GM23338 (cell line): ENCODE data around the gene CGB3. TPM values are rescaled to one million over a fixed set of nuclear protein-coding genes. Genes with fewer than 3 reads are reported as not detected.

Source experiments
- ATAC-seq: fragments of 200-7000 bp; cut with Tn5 transposase; 3 replicates; pipeline ENCODE4 v1.9.1; 2020
- DNase-seq: peaks from one replicate; pipeline ENCODE4 v3.0.0-alpha.2; 2015; ENCODE audit warnings: low spot score
- H2AFZ ChIP-seq: fragments of 200-600 bp; sonication (generic); 2 replicates; pipeline ENCODE4 v1.8.0; 2016; ENCODE audit warnings: antibody characterized with exemption, mild to moderate bottlenecking, moderate library complexity
- H3F3A ChIP-seq: fragments of 200-600 bp; sonication (generic); replicated peaks from 2 replicates; pipeline ENCODE4 v1.8.0; 2017; ENCODE audit warnings: antibody characterized with exemption, mixed run types, low read depth
- H3K27ac ChIP-seq: fragments of 200-600 bp; sonication (generic); 2 replicates; pipeline ENCODE4 v1.6.1; 2016; ENCODE audit warnings: low read depth
- H3K27me3 ChIP-seq: fragments of 200-600 bp; sonication (generic); 2 replicates; pipeline ENCODE4 v1.8.0; 2016; ENCODE audit warnings: mild to moderate bottlenecking, mixed run types, moderate library complexity; ENCODE audit not compliant: insufficient read depth
- H3K36me3 ChIP-seq: fragments of 200-600 bp; sonication (generic); 2 replicates; pipeline ENCODE4 v1.8.0; 2016; ENCODE audit warnings: mild to moderate bottlenecking; ENCODE audit not compliant: insufficient read depth
- H3K4me1 ChIP-seq: fragments of 200-600 bp; sonication (generic); 2 replicates; pipeline ENCODE4 v1.8.0; 2016; ENCODE audit warnings: mild to moderate bottlenecking, moderate library complexity; ENCODE audit not compliant: insufficient read depth
- H3K4me2 ChIP-seq: fragments of 200-600 bp; sonication (generic); 2 replicates; pipeline ENCODE4 v1.7.1; 2017; ENCODE audit warnings: mixed run types
- H3K4me3 ChIP-seq: fragments of 200-600 bp; sonication (generic); 2 replicates; pipeline ENCODE4 v1.6.1; 2016; ENCODE audit warnings: mixed run types
- H3K79me2 ChIP-seq: fragments of 200-600 bp; sonication (generic); replicated peaks from 2 replicates; pipeline ENCODE4 v1.8.0; 2017; ENCODE audit warnings: mild to moderate bottlenecking; ENCODE audit not compliant: insufficient read depth
- H3K9me2 ChIP-seq: fragments of 200-600 bp; sonication (generic); 2 replicates; pipeline ENCODE4 v1.8.0; 2017; ENCODE audit not compliant: insufficient read depth
- H4K20me1 ChIP-seq: fragments of 200-600 bp; sonication (generic); replicated peaks from 2 replicates; pipeline ENCODE4 v1.8.0; 2017; ENCODE audit warnings: mild to moderate bottlenecking; ENCODE audit not compliant: insufficient read depth
- H3K27ac Mint-ChIP-seq: 2 replicates; pipeline ENCODE4 v1.8.0; 2020; ENCODE audit warnings: inconsistent platforms, mild to moderate bottlenecking, moderate library complexity, mixed read lengths
- H3K27me3 Mint-ChIP-seq: 3 replicates; pipeline ENCODE4 v1.8.0; 2022; ENCODE audit warnings: low read depth, mild to moderate bottlenecking, moderate library complexity, mixed read lengths, inconsistent platforms; ENCODE audit not compliant: insufficient read depth, poor library complexity
- H3K36me3 Mint-ChIP-seq: 3 replicates; pipeline ENCODE4 v1.8.0; 2021; ENCODE audit warnings: low read depth, mild to moderate bottlenecking, inconsistent platforms, moderate library complexity, mixed read lengths
- H3K4me1 Mint-ChIP-seq: 3 replicates; pipeline ENCODE4 v1.8.0; 2020; ENCODE audit warnings: mild to moderate bottlenecking, inconsistent platforms, mixed read lengths
- H3K4me3 Mint-ChIP-seq: 3 replicates; pipeline ENCODE4 v1.8.0; 2021; ENCODE audit warnings: moderate library complexity, mild to moderate bottlenecking, inconsistent platforms, mixed read lengths
- H3K9me3 Mint-ChIP-seq: 3 replicates; pipeline ENCODE4 v1.8.0; 2020; ENCODE audit warnings: moderate library complexity, mild to moderate bottlenecking, inconsistent platforms, mixed read lengths
- CREB1 ChIP-seq: fragments of 250-450 bp; sonication (Bioruptor Pico); IDR thresholded peaks from 2 replicates; pipeline ENCODE4 v1.5.0; 2020; ENCODE audit warnings: low read depth, mild to moderate bottlenecking, moderate library complexity
- CTCF ChIP-seq, 2 experiments: fragments of 200-600 bp in 1 of 2; sonication (generic) in 1 of 2; conservative IDR thresholded peaks; 2 replicates each; pipeline versions ENCODE4 v1.5.1 to v1.6.1; 2016 to 2017; ENCODE audit warnings: antibody characterized with exemption in 2 of 2, low read depth in 2 of 2, mild to moderate bottlenecking in 2 of 2, moderate library complexity in 1 of 2
- ETS1 ChIP-seq: IDR thresholded peaks from 2 replicates; pipeline ENCODE4 v1.6.1; 2016; ENCODE audit warnings: antibody characterized with exemption
- JUNB ChIP-seq: IDR thresholded peaks from one replicate; pipeline ENCODE4 v1.6.1; 2016; ENCODE audit warnings: antibody characterized with exemption; ENCODE audit not compliant: unreplicated experiment
- ZNF114 ChIP-seq: fragments of 250-450 bp; sonication (Bioruptor Pico); IDR thresholded peaks from 2 replicates; pipeline ENCODE4 v1.5.0; 2020; ENCODE audit warnings: mild to moderate bottlenecking, moderate library complexity
- polyA plus RNA-seq: library from polyadenylated mRNA; unstranded; fragments of >200 nt; fragmentation: Nextera tagmentation; extraction: Ambion mirVana; gene quantifications from 2 replicates; pipeline ENCODE4 v1.2.1, GENCODE V29; 2016
- total RNA-seq: library from RNA; depleted of rRNA; stranded (reverse); fragments of >200 nt; shearing (Covaris generic); gene quantifications from 2 replicates; pipeline ENCODE4 v1.2.3, GENCODE V29; 2014

CGB3 gene
- total and polyA plus RNA-seq, 2 experiments from 2014 or later, result not detected

GRCh38 chr19:48988860-48989259, 35.3 kb downstream of the CGB3 start:
- Mint-ChIP-seq H3K27ac (no peak overlapping the region), H3K4me1 (peaks cover 13% of the 10 kb centered on the region; the same call in 2 of the 3 replicates), H3K9me3 (no peaks in the 10 kb centered on the region), H3K4me3 (no peak overlapping the region; the same call in 2 of the 3 replicates), H3K36me3 (peaks cover 47% of the 10 kb centered on the region), H3K27me3 (peaks cover 11% of the 10 kb centered on the region)
- DNase-seq, result no peak
- Histone ChIP-seq H2AFZ (no peak overlapping the region), H3K27me3 (no peaks in the 10 kb centered on the region), H3K4me1 (peaks cover 7% of the 10 kb centered on the region; the same call in 1 of the 2 replicates), H3F3A (0 out of 2 replicates have a peak, but pooled peaks cover 3% of the 10 kb centered on the region), H4K20me1 (peaks cover 10% of the 10 kb centered on the region), H3K79me2 (peaks cover 16% of the 10 kb centered on the region; the same call in 1 of the 2 replicates), H3K4me3 (no peak overlapping the region), H3K4me2 (no peak overlapping the region), H3K27ac (no peak overlapping the region), H3K9me2 (no peaks in the 10 kb centered on the region), H3K36me3 (peaks cover 6% of the 10 kb centered on the region)
- ATAC-seq, result no peak
- TF ChIP-seq JUNB (no peak), ZNF114 (no peak)

- no peak overlapping the region for H3K4me3 ChIP-seq
- no peak overlapping the region for H3K27ac Mint-ChIP-seq
- peaks cover 6% of the 10 kb centered on the region for H3K36me3 ChIP-seq
- H3K27me3 Mint-ChIP-seq, result peaks cover 5% of the 10 kb centered on the region
- H2AFZ ChIP-seq, result no peak overlapping the region
- H3K9me2 ChIP-seq, result no peaks in the 10 kb centered on the region
- peaks cover 53% of the 10 kb centered on the region for H3K36me3 Mint-ChIP-seq
- H3F3A ChIP-seq, result 0 out of 2 replicates have a peak, but pooled peaks cover 3% of the 10 kb centered on the region
- peaks cover 13% of the 10 kb centered on the region; the same call in 2 of the 3 replicates for H3K4me1 Mint-ChIP-seq
- no peaks in the 10 kb centered on the region for H3K27me3 ChIP-seq
- H3K4me1 ChIP-seq, result peaks cover 7% of the 10 kb centered on the region; the same call in 1 of the 2 replicates
- no peaks in the 10 kb centered on the region for H3K9me3 Mint-ChIP-seq
- TF ChIP-seq ETS1, result no peak
- H4K20me1 ChIP-seq, result peaks cover 10% of the 10 kb centered on the region
- no peak for DNase-seq
- no peak overlapping the region for H3K4me2 ChIP-seq
- H3K79me2 ChIP-seq, result peaks cover 15% of the 10 kb centered on the region; the same call in 1 of the 2 replicates
- no peak overlapping the region for H3K27ac ChIP-seq
- ATAC-seq, result no peak
- no peak overlapping the region for H3K4me3 Mint-ChIP-seq
These were observed 35.8 kb downstream of the CGB3 start for GRCh38 chr19:48988286-48988685.

DNA sequence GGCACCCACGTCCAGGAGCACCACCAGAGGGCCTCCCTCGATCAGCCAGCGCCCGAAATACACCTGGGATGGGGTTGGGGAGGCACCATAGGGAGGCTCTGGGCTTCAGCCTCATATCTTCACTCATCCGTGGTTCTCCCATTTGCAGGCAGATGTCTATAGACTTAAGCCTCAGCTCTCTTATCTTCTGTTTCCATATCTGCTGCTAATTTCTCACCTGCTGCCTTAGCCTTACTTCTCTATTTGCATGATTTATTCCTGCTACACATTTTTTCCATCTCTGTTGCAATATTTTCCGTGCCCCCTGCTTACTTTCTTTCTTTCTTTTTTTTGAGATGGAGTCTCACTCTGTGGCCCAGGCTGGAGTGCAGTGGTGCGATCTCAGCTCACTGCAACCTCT, 36.8 kb downstream of the CGB3 start:
- Histone ChIP-seq H3K27ac (no peak overlapping the region), H2AFZ (no peak overlapping the region), H3K9me2 (no peaks in the 10 kb centered on the region), H4K20me1 (peaks cover 13% of the 10 kb centered on the region), H3K36me3 (peaks cover 6% of the 10 kb centered on the region), H3K79me2 (peaks cover 9% of the 10 kb centered on the region; the same call in 1 of the 2 replicates), H3K4me2 (no peak overlapping the region), H3K4me3 (no peak overlapping the region), H3K27me3 (no peaks in the 10 kb centered on the region), H3F3A (0 out of 2 replicates have a peak, but pooled peaks cover 3% of the 10 kb centered on the region), H3K4me1 (peaks cover 7% of the 10 kb centered on the region; the same call in 1 of the 2 replicates)
- DNase-seq (no peak), ATAC-seq (no peak)
- Mint-ChIP-seq H3K27me3 (peaks cover 2% of the 10 kb centered on the region), H3K4me3 (no peak overlapping the region), H3K4me1 (peaks cover 11% of the 10 kb centered on the region; the same call in 2 of the 3 replicates), H3K36me3 (peaks cover 63% of the 10 kb centered on the region), H3K9me3 (no peaks in the 10 kb centered on the region), H3K27ac (no peak overlapping the region)
- TF ChIP-seq CTCF (conservative IDR thresholded peaks at IDR 0.05; ENCODE audit: low read depth in 2 of 2) (peak; percentile 9 to 43; a peak in 2 of 4 replicates), CREB1 (CRISPR knock-in tag) (no peak)
